HG03039 (cell line): Measurements from ENCODE around the gene ARHGAP28.

Experiments used
- ATAC-seq: cut with Tn5 transposase; IDR thresholded peaks from one replicate; pipeline ENCODE4 v1.9.1; 2021; ENCODE audit warnings: mild to moderate bottlenecking, moderate library complexity; ENCODE audit not compliant: unreplicated experiment

Gene ARHGAP28

GRCh38 chr18:6954501-6954900, 225.0 kb downstream of the ARHGAP28 start:
- ATAC-seq, result no peak

GRCh38 chr18:6955304-6955703, 225.8 kb downstream of the ARHGAP28 start:
- ATAC-seq, result no peak

- no peak for ATAC-seq
Observed at GRCh38 chr18:6956495-6956894, 227.0 kb downstream of the ARHGAP28 start.

- ATAC-seq, result no peak
Observed at GRCh38 chr18:6956999-6957398, 227.5 kb downstream of the ARHGAP28 start.

GRCh38 chr18:6959110-6959509, 229.6 kb downstream of the ARHGAP28 start:
- no peak for ATAC-seq

GRCh38 chr18:6960124-6960523, 230.6 kb downstream of the ARHGAP28 start:
- no peak for ATAC-seq

- ATAC-seq, result no peak
Observed at GRCh38 chr18:6960656-6961055, 231.1 kb downstream of the ARHGAP28 start.

GRCh38 chr18:6961331-6961730, 231.8 kb downstream of the ARHGAP28 start:
- no peak for ATAC-seq

GRCh38 chr18:6962571-6963451, 233.3 kb downstream of the ARHGAP28 start:
- ATAC-seq, result no peak

GRCh38 chr18:6963452-6964097, 234.1 kb downstream of the ARHGAP28 start:
- no peak for ATAC-seq
